H1 (cell line): ENCODE measurements around the gene ANAPC2. TPM values are rescaled to one million over a fixed set of nuclear protein-coding genes. Genes with fewer than 3 reads are reported as not detected.

Experiments used
- CHD2 ChIP-seq: IDR thresholded peaks from 2 replicates; pipeline ENCODE4 v1.6.1; 2012; ENCODE audit warnings: low read length, improper control_type of control experiment
- GTF2F1 ChIP-seq: IDR thresholded peaks from 2 replicates; pipeline ENCODE4 v1.6.1; 2012; ENCODE audit warnings: low read depth, low read length, improper control_type of control experiment, borderline replicate concordance
- JUN ChIP-seq: IDR thresholded peaks from 2 replicates; pipeline ENCODE4 v1.6.1; 2011; ENCODE audit warnings: low read depth, mild to moderate bottlenecking, improper control_type of control experiment, low read length
- RNF2 ChIP-seq: fragments of 200-900, 300-1000 bp; sonication (generic); IDR thresholded peaks from 2 replicates; pipeline ENCODE4 v1.7.1; 2016; ENCODE audit warnings: borderline replicate concordance, low read depth, mild to moderate bottlenecking, antibody characterized with exemption, low read length; ENCODE audit not compliant: poor library complexity, severe bottlenecking; ENCODE audit errors: missing control alignments
- TAF7 ChIP-seq: optimal IDR thresholded peaks from 2 replicates; pipeline ENCODE3; 2011; ENCODE audit warnings: low read depth, mild to moderate bottlenecking, inconsistent platforms, low read length, moderate library complexity, borderline replicate concordance
- polyA plus RNA-seq, 7 experiments: library from polyadenylated mRNA; depleted of rRNA in 3 of 7; stranded (reverse) in 5 of 7; unstranded in 2 of 7; fragments of >200 nt in 5 of 7; fragments of 200-250 nt in 2 of 7; gene quantifications; 1 replicate in 5 of 7; 2 replicates in 1 of 7; 4 replicates in 1 of 7; pipeline versions ENCODE4 v1.2.1 to v1.2.3, GENCODE V29; 2011 to 2013; ENCODE audit warnings: missing spikeins in 2 of 7, mixed read lengths in 2 of 7
- total RNA-seq: library from RNA; stranded (reverse); fragmentation: NEBNext Ultra II Directional; extraction: Animal tissue kit (Norgen Biotek cat#: 25700); gene quantifications from 2 replicates; pipeline ENCODE4 v1.2.1, GENCODE V29; 2021
- TF ChIP-seq, protein P1 (sequence below), 3 experiments: IDR thresholded peaks; 1 replicate in 2 of 3; 2 replicates in 1 of 3; pipeline versions ENCODE4 v1.5.1 to v1.6.1; 2011; ENCODE audit warnings: low read length in 3 of 3, mild to moderate bottlenecking in 3 of 3, inconsistent platforms in 2 of 3, low read depth in 1 of 3, moderate library complexity in 1 of 3; ENCODE audit not compliant: insufficient read depth in 1 of 3; ENCODE audit errors: control extremely low read depth in 1 of 3

The ANAPC2 gene
- total and polyA plus RNA-seq, 2 of the 8 experiments (the other 6 are each of a cell fraction or from before 2014, with no cell fraction given): 30.2 to 37.7 TPM

DNA sequence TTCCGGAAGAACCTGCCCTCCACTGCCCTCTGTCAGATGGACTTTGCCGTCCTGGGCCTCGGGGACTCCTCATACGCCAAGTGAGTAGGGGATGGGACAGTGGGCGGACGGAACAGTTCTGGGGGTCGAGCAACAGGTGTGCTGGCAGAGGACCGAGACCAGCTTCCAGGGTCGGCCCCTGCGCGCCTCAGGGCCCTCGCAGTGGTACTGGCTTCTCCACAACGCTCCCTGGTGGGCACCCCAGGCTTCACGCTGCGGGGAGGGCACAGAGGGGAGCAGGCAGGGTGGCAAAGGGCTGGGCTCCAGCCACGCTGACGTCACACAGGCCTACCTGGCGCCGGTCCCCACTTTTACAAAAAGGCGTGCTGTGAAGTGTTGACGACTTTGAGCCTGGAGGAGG is 24.2 kb upstream of the ANAPC2 start (continued):
- TF ChIP-seq, protein P1, sequence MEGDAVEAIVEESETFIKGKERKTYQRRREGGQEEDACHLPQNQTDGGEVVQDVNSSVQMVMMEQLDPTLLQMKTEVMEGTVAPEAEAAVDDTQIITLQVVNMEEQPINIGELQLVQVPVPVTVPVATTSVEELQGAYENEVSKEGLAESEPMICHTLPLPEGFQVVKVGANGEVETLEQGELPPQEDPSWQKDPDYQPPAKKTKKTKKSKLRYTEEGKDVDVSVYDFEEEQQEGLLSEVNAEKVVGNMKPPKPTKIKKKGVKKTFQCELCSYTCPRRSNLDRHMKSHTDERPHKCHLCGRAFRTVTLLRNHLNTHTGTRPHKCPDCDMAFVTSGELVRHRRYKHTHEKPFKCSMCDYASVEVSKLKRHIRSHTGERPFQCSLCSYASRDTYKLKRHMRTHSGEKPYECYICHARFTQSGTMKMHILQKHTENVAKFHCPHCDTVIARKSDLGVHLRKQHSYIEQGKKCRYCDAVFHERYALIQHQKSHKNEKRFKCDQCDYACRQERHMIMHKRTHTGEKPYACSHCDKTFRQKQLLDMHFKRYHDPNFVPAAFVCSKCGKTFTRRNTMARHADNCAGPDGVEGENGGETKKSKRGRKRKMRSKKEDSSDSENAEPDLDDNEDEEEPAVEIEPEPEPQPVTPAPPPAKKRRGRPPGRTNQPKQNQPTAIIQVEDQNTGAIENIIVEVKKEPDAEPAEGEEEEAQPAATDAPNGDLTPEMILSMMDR (IDR thresholded peaks at IDR 0.05; ENCODE audit: control extremely low read depth in 1 of 3, insufficient read depth in 1 of 3, low read depth in 1 of 3, low read length in 3 of 3): no peak
- TF ChIP-seq JUN (no peak), TAF7 (no peak), CHD2 (no peak), RNF2 (no peak), GTF2F1 (no peak)
